Aortic smooth muscle cell (primary cell): ENCODE measurements around the gene CHST5. TPM values are rescaled to one million over a fixed set of nuclear protein-coding genes. Genes with fewer than 3 reads are reported as not detected.

Experiments
- total RNA-seq: library from RNA; depleted of rRNA; stranded (reverse); fragments of >200 nt; gene quantifications from 2 replicates; pipeline ENCODE4 v1.2.3, GENCODE V29; 2014

Gene CHST5
- total RNA-seq: 0.13 TPM in 1 of 2 replicates, not detected in the other

GRCh38 chr16:75535901-75536300 lies at the start of gene CHST5:
CHST5 (minus strand) TSS chr16:75536108; CDS start chr16:75530384, 5,724 bp downstream.

GRCh38 chr16:75566040-75566757 lies 30.3 kb upstream of the CHST5 start, which contains the start of gene GABARAPL2:
GABARAPL2 (plus strand) TSS chr16:75566379; CDS start chr16:75566487, 108 bp downstream.

GRCh38 chr16:75555707-75556430 lies 20.0 kb upstream of the CHST5 start, which contains the start of gene TMEM231:
TMEM231 (minus strand) TSS chr16:75556252; CDS start chr16:75556209, 43 bp downstream.

GRCh38 chr16:75495076-75495674 lies 40.7 kb downstream of the CHST5 start, which contains the start of gene CHST6:
CHST6 (minus strand) TSS chr16:75495441; CDS start chr16:75479828, 15,613 bp downstream.

Other genes with a start within 250 kb of the CHST5 start
- 50.1 and 53.6 TPM in 2 replicates for gene CFDP1, start 102.6 kb downstream of the CHST5 start, total RNA-seq
- 9.5 and 11.9 TPM in 2 replicates for gene TMEM170A, start 71.4 kb downstream of the CHST5 start, total RNA-seq
- gene CHST6, start 40.7 kb downstream of the CHST5 start, total RNA-seq: 0.31 and 0.92 TPM in 2 replicates
- gene TMEM231, start 20.1 kb upstream of the CHST5 start, total RNA-seq: 12.0 and 15.5 TPM in 2 replicates
- gene GABARAPL2, start 30.3 kb upstream of the CHST5 start, total RNA-seq: 38.8 and 52.6 TPM in 2 replicates
- gene ADAT1, start 87.2 kb upstream of the CHST5 start, total RNA-seq: 35.8 and 57.1 TPM in 2 replicates
- 135 and 143 TPM in 2 replicates for gene KARS1, start 111.6 kb upstream of the CHST5 start, total RNA-seq
- gene TERF2IP, start 111.7 kb upstream of the CHST5 start, total RNA-seq: 50.1 and 50.7 TPM in 2 replicates
- gene CPHXL2, start 140.9 kb upstream of the CHST5 start, total RNA-seq: not detected in 2 replicates
- gene DUXB, start 165.4 kb upstream of the CHST5 start, total RNA-seq: not detected in 2 replicates
- gene CPHXL, start 190.4 kb upstream of the CHST5 start, total RNA-seq: not detected in 2 replicates